Sigmoid colon (tissue), 7 donors: Measurements from ENCODE around the gene ITPR1. TPM values are rescaled to one million over a fixed set of nuclear protein-coding genes. Genes with fewer than 3 reads are reported as not detected.

Experiments
- DNase-seq: peaks from one replicate; pipeline ENCODE4 v3.0.0-alpha.2; 2019
- H3K27ac ChIP-seq, 4 donors: fragments of 200-600 bp; sonication (generic); one replicate each; pipeline ENCODE4 v1.5.1; 2016 to 2019; ENCODE audit warnings: mild to moderate bottlenecking in 1 of 4
- H3K27me3 ChIP-seq, 3 donors: fragments of 200-600 bp; sonication (generic); one replicate each; pipeline ENCODE4 v1.5.1; 2019; ENCODE audit warnings: mild to moderate bottlenecking in 1 of 3
- H3K36me3 ChIP-seq, 4 donors: fragments of 200-600 bp; sonication (generic); one replicate each; pipeline ENCODE4 v1.5.1; 2016 to 2019
- H3K4me1 ChIP-seq, 4 donors: fragments of 200-600 bp; sonication (generic); one replicate each; pipeline ENCODE4 v1.5.1; 2017 to 2019
- H3K4me3 ChIP-seq, 4 donors: fragments of 200-600 bp; sonication (generic); one replicate each; pipeline ENCODE4 v1.5.1; 2017 to 2019; ENCODE audit warnings: mild to moderate bottlenecking in 2 of 4, moderate library complexity in 1 of 4
- H3K9me3 ChIP-seq, 4 donors: fragments of 200-600 bp in 3 of 4; sonication (generic) in 3 of 4; one replicate each; pipeline versions ENCODE4 v1.5.1 to v1.6.1; 2013 to 2019
- EP300 ChIP-seq, 4 donors: sonication (generic); formaldehyde crosslinking; IDR thresholded peaks; one replicate each; pipeline ENCODE4 v1.6.1; 2017; ENCODE audit warnings: antibody characterized with exemption in 4 of 4
- POLR2A ChIP-seq, 2 donors: fragments of 450-650 bp; IDR thresholded peaks; one replicate each; pipeline ENCODE4 v1.6.1; 2016; ENCODE audit warnings: antibody characterized with exemption in 2 of 2, mild to moderate bottlenecking in 2 of 2, moderate library complexity in 2 of 2
- POLR2AphosphoS5 ChIP-seq, 4 donors: sonication (generic); formaldehyde crosslinking; IDR thresholded peaks; one replicate each; pipeline ENCODE4 v1.6.1; 2017; ENCODE audit warnings: antibody characterized with exemption in 4 of 4
- WGBS, 2 donors: extraction: QIAGEN DNeasy Blood & Tissue Kit; methylation state at CpG; one replicate each; pipeline ENCODE4 v1.1.7; 2013; 5-methylcytosine and 5-hydroxymethylcytosine counted together
- intact Hi-C: fragments of 100-400 bp; cut with DNase I; formaldehyde crosslinking; loops from one replicate; pipeline ENCODE4 v1.15.1; 2023
- polyA plus RNA-seq, 3 donors: library from polyadenylated mRNA; stranded (reverse); fragments of 200-250 nt; gene quantifications; one replicate each; pipeline ENCODE4 v1.2.3, GENCODE V29; 2013
- total RNA-seq, 4 donors: library from RNA; depleted of rRNA; stranded (reverse); fragments of >200 nt; gene quantifications; one replicate each; pipeline ENCODE4 v1.1.0, GENCODE V29; 2016
- TF ChIP-seq, protein P1 (sequence below), 4 experiments: fragments of 450-650 bp in 3 of 4; fragments of 200-600 bp in 1 of 4; IDR thresholded peaks; one replicate each; pipeline ENCODE4 v1.5.1; 2016 to 2019; ENCODE audit warnings: antibody characterized with exemption in 4 of 4, mild to moderate bottlenecking in 3 of 4, moderate library complexity in 2 of 4
- donor health status: healthy with polysubstance abuse.
- donor health status: Bipolar disorder and iron deficiency.
- donor health status: healthy.

Gene ITPR1
- total and polyA plus RNA-seq, 7 donors, result 1.4 to 206 (median 111) TPM

DNA sequence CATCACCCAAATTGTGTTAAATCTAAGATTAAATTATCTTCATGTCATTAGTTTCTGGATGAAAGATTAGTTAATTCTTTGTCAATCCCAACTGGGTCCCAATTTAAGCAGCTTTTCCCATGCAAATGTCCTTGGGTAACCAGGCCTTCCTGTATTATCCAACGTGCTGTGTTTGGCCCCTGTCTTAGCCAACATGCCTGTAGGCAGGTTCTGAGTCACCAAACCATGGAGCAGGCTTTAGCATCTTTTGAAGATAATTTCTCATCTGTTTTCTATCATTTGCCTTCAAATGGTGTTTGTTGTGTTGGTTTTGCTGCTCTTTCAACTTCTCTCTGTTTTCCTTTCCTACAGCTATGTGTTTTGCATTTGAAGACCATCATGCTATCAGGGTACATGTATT, 216.2 kb downstream of the ITPR1 start:
- no peaks in the 10 kb centered on the region for H3K9me3 ChIP-seq
- no peak overlapping the region for H3K4me3 ChIP-seq
- no peak for DNase-seq
- no peak overlapping the region for H3K27ac ChIP-seq
- H3K27me3 ChIP-seq, result no peaks in the 10 kb centered on the region
- no peaks in the 10 kb centered on the region for H3K4me1 ChIP-seq
- TF ChIP-seq POLR2AphosphoS5 (IDR thresholded peaks at IDR 0.05) (no peak), POLR2A (IDR thresholded peaks at IDR 0.05) (no peak), EP300 (IDR thresholded peaks at IDR 0.05) (no peak)
- TF ChIP-seq, protein P1, sequence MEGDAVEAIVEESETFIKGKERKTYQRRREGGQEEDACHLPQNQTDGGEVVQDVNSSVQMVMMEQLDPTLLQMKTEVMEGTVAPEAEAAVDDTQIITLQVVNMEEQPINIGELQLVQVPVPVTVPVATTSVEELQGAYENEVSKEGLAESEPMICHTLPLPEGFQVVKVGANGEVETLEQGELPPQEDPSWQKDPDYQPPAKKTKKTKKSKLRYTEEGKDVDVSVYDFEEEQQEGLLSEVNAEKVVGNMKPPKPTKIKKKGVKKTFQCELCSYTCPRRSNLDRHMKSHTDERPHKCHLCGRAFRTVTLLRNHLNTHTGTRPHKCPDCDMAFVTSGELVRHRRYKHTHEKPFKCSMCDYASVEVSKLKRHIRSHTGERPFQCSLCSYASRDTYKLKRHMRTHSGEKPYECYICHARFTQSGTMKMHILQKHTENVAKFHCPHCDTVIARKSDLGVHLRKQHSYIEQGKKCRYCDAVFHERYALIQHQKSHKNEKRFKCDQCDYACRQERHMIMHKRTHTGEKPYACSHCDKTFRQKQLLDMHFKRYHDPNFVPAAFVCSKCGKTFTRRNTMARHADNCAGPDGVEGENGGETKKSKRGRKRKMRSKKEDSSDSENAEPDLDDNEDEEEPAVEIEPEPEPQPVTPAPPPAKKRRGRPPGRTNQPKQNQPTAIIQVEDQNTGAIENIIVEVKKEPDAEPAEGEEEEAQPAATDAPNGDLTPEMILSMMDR (IDR thresholded peaks at IDR 0.05), result no peak
- WGBS, 2 donors, result 34 to 54% methylated on average over 1 of the region's 1 CpG
- intact Hi-C loops, result no loop called here
- peaks cover 0 to 86% (median 27%) of the 10 kb centered on the region in 4 donors for H3K36me3 ChIP-seq

DNA sequence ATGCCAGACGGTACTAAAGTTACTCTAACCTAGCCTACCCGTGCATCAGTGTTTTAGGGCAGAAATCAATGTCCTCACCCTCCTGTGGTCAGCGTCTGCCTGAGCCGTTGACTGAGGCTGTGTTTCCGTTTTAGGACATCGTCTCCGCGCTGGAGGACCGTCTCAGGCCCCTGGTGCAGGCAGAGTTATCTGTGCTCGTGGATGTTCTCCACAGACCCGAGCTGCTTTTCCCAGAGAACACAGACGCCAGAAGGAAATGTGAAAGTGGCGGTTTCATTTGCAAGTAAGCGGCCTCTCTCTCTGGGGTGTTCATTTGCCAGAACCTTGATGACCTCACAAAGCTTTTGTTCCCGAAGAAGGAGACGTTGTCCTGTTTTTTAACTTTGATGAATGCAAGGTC, 217.0 kb downstream of the ITPR1 start:
- no peak for DNase-seq
- Histone ChIP-seq H3K27me3 (no peaks in the 10 kb centered on the region), H3K4me1 (no peaks in the 10 kb centered on the region), H3K27ac (no peak overlapping the region), H3K36me3 (peaks cover 0 to 89% (median 27%) of the 10 kb centered on the region in 4 donors), H3K9me3 (no peaks in the 10 kb centered on the region), H3K4me3 (no peak overlapping the region)
- TF ChIP-seq, protein P1 (IDR thresholded peaks at IDR 0.05), result no peak
- TF ChIP-seq POLR2AphosphoS5 (IDR thresholded peaks at IDR 0.05) (no peak), POLR2A (IDR thresholded peaks at IDR 0.05) (no peak), EP300 (IDR thresholded peaks at IDR 0.05) (no peak)
- intact Hi-C loops, result loop anchor here (2.0 kb wide), 1 partner anchor 349 kb away; no protein-coding TSS in a partner anchor
- 89% methylated on average over 16 of the region's 16 CpGs for WGBS, 2 donors

DNA sequence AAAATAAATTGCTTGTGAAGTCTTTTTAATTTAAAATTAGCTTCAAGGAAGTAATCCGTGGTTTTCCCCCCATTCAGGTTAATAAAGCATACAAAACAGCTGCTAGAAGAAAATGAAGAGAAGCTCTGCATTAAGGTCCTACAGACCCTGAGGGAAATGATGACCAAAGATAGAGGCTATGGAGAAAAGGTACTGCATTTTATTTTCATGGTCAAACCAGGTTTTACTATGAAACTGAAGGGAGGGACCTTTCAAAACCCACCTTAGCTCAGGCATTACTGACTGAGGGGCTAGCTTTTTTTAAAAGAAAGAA, 218.5 kb downstream of the ITPR1 start:
- peaks cover 0 to 82% (median 16%) of the 10 kb centered on the region in 4 donors for H3K36me3 ChIP-seq
- intact Hi-C loops, result loop anchor here (2.0 kb wide), 1 partner anchor 347 kb away; no protein-coding TSS in a partner anchor
- 4 to 23% methylated on average over 1 of the region's 1 CpG for WGBS, 2 donors

DNA sequence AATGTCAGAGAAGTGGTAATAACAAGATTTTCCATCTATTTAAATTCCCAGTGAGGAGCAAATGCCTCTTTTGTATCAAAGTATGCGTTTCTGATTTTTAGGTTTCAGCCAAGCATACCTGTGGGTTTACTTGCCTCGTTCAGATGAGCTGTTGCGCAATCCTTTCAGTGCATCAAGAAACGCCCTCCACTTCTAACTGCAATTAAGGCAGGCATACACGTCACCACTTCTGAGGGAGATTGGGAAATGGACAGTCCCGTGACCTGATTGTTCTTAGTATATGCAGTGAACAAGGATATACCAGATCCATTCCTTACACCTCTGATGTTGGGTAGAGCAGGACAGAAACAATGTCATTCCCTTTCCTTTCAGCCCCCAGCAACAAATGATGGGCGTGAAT, 219.0 kb downstream of the ITPR1 start:
- Histone ChIP-seq H3K9me3 (no peaks in the 10 kb centered on the region), H3K4me1 (no peaks in the 10 kb centered on the region), H3K27me3 (no peaks in the 10 kb centered on the region), H3K27ac (peak overlapping the region in 1 of 4 donors; percentile 6), H3K4me3 (no peak overlapping the region), H3K36me3 (peaks cover 0 to 78% (median 13%) of the 10 kb centered on the region in 4 donors)
- 31 to 75% methylated on average over 7 of the region's 7 CpGs for WGBS, 2 donors
- no peak for TF ChIP-seq POLR2AphosphoS5 (IDR thresholded peaks at IDR 0.05)
- intact Hi-C loops, result no loop called here
- DNase-seq, result no peak

More for the DNA sequence above, 218.5 kb downstream of the ITPR1 start:
- Histone ChIP-seq H3K4me3 (no peak overlapping the region), H3K27me3 (no peaks in the 10 kb centered on the region), H3K4me1 (no peaks in the 10 kb centered on the region), H3K27ac (peak overlapping the region in 2 of 4 donors; percentile 5 to 6), H3K9me3 (no peaks in the 10 kb centered on the region)
- TF ChIP-seq EP300 (IDR thresholded peaks at IDR 0.05) (no peak), POLR2AphosphoS5 (IDR thresholded peaks at IDR 0.05) (no peak), POLR2A (IDR thresholded peaks at IDR 0.05) (no peak)
- TF ChIP-seq, protein P1 (IDR thresholded peaks at IDR 0.05), result no peak
- no peak for DNase-seq

DNA sequence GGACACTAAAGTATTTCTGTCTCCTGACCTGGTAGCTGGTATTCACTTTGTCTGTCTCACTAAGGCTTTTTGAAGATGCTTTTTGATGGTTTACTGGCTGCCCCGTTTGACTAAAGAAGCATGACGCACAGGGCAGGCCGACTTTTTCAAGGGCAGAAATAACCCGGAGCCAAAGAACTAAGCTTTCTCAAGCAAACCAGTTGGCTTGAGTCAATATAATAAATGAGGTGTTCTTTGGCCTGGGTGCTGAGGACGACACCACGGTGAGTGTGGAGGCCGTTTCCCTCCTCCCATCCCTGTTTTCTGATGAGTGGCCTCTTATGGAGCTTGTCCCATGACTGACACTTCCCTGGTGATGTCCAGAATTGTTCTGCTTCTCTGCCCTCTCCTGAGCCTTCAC, 220.9 kb downstream of the ITPR1 start:
- Histone ChIP-seq H3K36me3 (peaks cover 0 to 58% (median 13%) of the 10 kb centered on the region in 4 donors), H3K27me3 (no peaks in the 10 kb centered on the region), H3K4me1 (peaks cover 0 to 13% (median 9%) of the 10 kb centered on the region in 4 donors), H3K4me3 (no peak overlapping the region), H3K9me3 (no peaks in the 10 kb centered on the region), H3K27ac (peak overlapping the region in 1 of 4 donors; percentile 35)
- 27 to 64% methylated on average over 7 of the region's 7 CpGs for WGBS, 2 donors
- no peak for DNase-seq
- TF ChIP-seq EP300 (IDR thresholded peaks at IDR 0.05) (no peak), POLR2AphosphoS5 (IDR thresholded peaks at IDR 0.05) (no peak), POLR2A (IDR thresholded peaks at IDR 0.05) (no peak)
- TF ChIP-seq, protein P1 (IDR thresholded peaks at IDR 0.05), result no peak
- intact Hi-C loops, result no loop called here
